Neuronal stem cell (in vitro differentiated cells): Measurements from ENCODE around the gene VWA1.
"Not testable (repeated sequence)": the region's sequence is repeated elsewhere in the genome, so short reads cannot be mapped to it uniquely, and the experiment has no call there.

Experiments
- DNase-seq: peaks from one replicate; pipeline ENCODE4 v3.0.0-alpha.2; 2013; ENCODE audit warnings: low spot score
- H2AFZ ChIP-seq: one replicate; pipeline ENCODE4 v1.6.1; 2013; ENCODE audit warnings: mild to moderate bottlenecking, low read length, inconsistent platforms
- H2AK5ac ChIP-seq: 2 replicates; pipeline ENCODE4 v1.6.1; 2013; ENCODE audit warnings: low read depth, mild to moderate bottlenecking, inconsistent platforms, low read length, moderate library complexity, mixed read lengths
- H2BK120ac ChIP-seq: 2 replicates; pipeline ENCODE4 v1.6.1; 2013; ENCODE audit warnings: low read depth, mild to moderate bottlenecking, inconsistent platforms, low read length, moderate library complexity, mixed read lengths
- H2BK12ac ChIP-seq: one replicate; pipeline ENCODE4 v1.6.1; 2013; ENCODE audit warnings: low read length, inconsistent platforms
- H2BK15ac ChIP-seq: 2 replicates; pipeline ENCODE4 v1.6.1; 2013; ENCODE audit warnings: mild to moderate bottlenecking, low read length, inconsistent platforms, mixed read lengths
- H2BK5ac ChIP-seq: one replicate; pipeline ENCODE4 v1.6.1; 2013; ENCODE audit warnings: inconsistent platforms, mild to moderate bottlenecking, low read length, moderate library complexity
- H3K14ac ChIP-seq: one replicate; pipeline ENCODE4 v1.6.1; 2013; ENCODE audit warnings: low read length, inconsistent platforms
- H3K18ac ChIP-seq: 2 replicates; pipeline ENCODE4 v1.6.1; 2013; ENCODE audit warnings: low read length, inconsistent platforms
- H3K23ac ChIP-seq: 2 replicates; pipeline ENCODE4 v1.6.1; 2013; ENCODE audit warnings: low read depth, mild to moderate bottlenecking, mixed read lengths, low read length, inconsistent platforms; ENCODE audit not compliant: poor library complexity
- H3K27ac ChIP-seq: replicated peaks from 3 replicates; pipeline ENCODE4 v1.5.1; 2013; ENCODE audit warnings: low read length, inconsistent platforms
- H3K27me3 ChIP-seq, 3 experiments: 2 replicates each; pipeline ENCODE4 v1.6.1; 2013; ENCODE audit warnings: low read length in 3 of 3, mild to moderate bottlenecking in 2 of 3, inconsistent platforms in 1 of 3, low read depth in 1 of 3, mixed read lengths in 1 of 3, moderate library complexity in 1 of 3; ENCODE audit not compliant: control insufficient read depth in 3 of 3, insufficient read depth in 3 of 3
- H3K36me3 ChIP-seq, 2 donors: replicated peaks in 1 of 2; 2 replicates each; pipeline ENCODE4 v1.6.1; 2013; ENCODE audit warnings: low read length in 2 of 2; ENCODE audit not compliant: control insufficient read depth in 2 of 2, insufficient read depth in 2 of 2
- H3K4ac ChIP-seq: 2 replicates; pipeline ENCODE4 v1.6.1; 2013; ENCODE audit warnings: inconsistent platforms, mild to moderate bottlenecking, low read length, moderate library complexity
- H3K4me1 ChIP-seq, 2 donors: 1 replicate in 1 of 2; 2 replicates in 1 of 2; pipeline ENCODE4 v1.6.1; 2013; ENCODE audit warnings: low read length in 2 of 2, low read depth in 1 of 2; ENCODE audit not compliant: control insufficient read depth in 2 of 2, insufficient read depth in 1 of 2
- H3K4me2 ChIP-seq: one replicate; pipeline ENCODE4 v1.6.1; 2013; ENCODE audit warnings: mild to moderate bottlenecking, low read length, inconsistent platforms; ENCODE audit not compliant: insufficient read depth, poor library complexity, severe bottlenecking
- H3K4me3 ChIP-seq, 2 donors: 2 replicates each; pipeline ENCODE4 v1.5.1; 2013; ENCODE audit warnings: low read length in 2 of 2, mild to moderate bottlenecking in 2 of 2, inconsistent platforms in 1 of 2, moderate library complexity in 1 of 2
- H3K79me1 ChIP-seq: one replicate; pipeline ENCODE4 v1.6.1; 2013; ENCODE audit warnings: low read depth, mild to moderate bottlenecking, inconsistent platforms, low read length, moderate library complexity
- H3K9ac ChIP-seq: one replicate; pipeline ENCODE4 v1.6.1; 2013; ENCODE audit warnings: mild to moderate bottlenecking, low read depth, low read length, inconsistent platforms; ENCODE audit not compliant: poor library complexity
- H3K9me3 ChIP-seq, 2 donors: replicated peaks in 1 of 2; 2 replicates each; pipeline versions ENCODE3 to v1.6.1; 2013; ENCODE audit warnings: low read length in 2 of 2, mild to moderate bottlenecking in 2 of 2, inconsistent platforms in 1 of 2, low read depth in 1 of 2, mixed read lengths in 1 of 2, moderate library complexity in 1 of 2; ENCODE audit not compliant: control insufficient read depth in 2 of 2, insufficient read depth in 1 of 2
- H4K8ac ChIP-seq: one replicate; pipeline ENCODE4 v1.6.1; 2013; ENCODE audit warnings: low read depth, mild to moderate bottlenecking, inconsistent platforms, low read length, moderate library complexity
- H4K91ac ChIP-seq: one replicate; pipeline ENCODE4 v1.6.1; 2013; ENCODE audit warnings: low read length, low read depth, mild to moderate bottlenecking, inconsistent platforms; ENCODE audit not compliant: poor library complexity
- WGBS, 2 donors: extraction: QIAGEN DNeasy Blood & Tissue Kit; methylation state at CpG; one replicate each; pipeline ENCODE4 v1.1.7; 2013; ENCODE audit warnings: missing lambda C conversion rate in 2 of 2, mixed read lengths in 1 of 2; ENCODE audit not compliant: insufficient read length in 2 of 2, insufficient replicate concordance in 1 of 2; ENCODE audit errors: extremely low coverage in 2 of 2; 5-methylcytosine and 5-hydroxymethylcytosine counted together

VWA1 gene

DNA sequence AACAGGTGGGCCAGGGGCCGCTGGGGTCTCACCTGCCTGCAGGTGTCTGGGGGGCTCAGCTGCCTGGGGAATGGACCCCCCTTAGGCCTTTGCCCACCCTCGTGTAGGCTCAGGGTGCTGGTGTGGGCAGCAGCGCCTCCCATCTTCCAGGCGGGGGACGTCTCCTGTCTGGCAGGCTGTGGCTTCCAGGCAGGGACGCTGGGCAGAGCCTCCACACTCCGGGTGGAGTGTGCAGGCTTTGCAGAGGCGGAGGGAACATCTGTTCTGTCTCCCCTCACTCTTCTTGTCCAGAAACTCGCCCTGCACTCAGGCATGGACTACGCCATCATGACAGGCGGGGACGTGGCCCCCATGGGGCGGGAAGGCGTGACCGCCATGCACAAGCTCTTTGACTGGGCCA, 20.4 kb downstream of the VWA1 start:
- not testable (repeated sequence) for H3K9ac ChIP-seq, H3K4me2 ChIP-seq, H3K23ac ChIP-seq, H3K36me3 ChIP-seq, H3K79me1 ChIP-seq, H2BK120ac ChIP-seq, H3K18ac ChIP-seq, H3K14ac ChIP-seq, H2AK5ac ChIP-seq, H4K8ac ChIP-seq, H3K4ac ChIP-seq, H3K9me3 ChIP-seq, H2BK12ac ChIP-seq, H3K27me3 ChIP-seq, DNase-seq, H3K4me1 ChIP-seq, H2BK5ac ChIP-seq, H3K27ac ChIP-seq, H2AFZ ChIP-seq, H3K4me3 ChIP-seq, H2BK15ac ChIP-seq
- peak overlapping the region; percentile 43 for H4K91ac ChIP-seq
- WGBS, 2 donors, result no CpG with 5 or more reads among the region's 15 CpGs

DNA sequence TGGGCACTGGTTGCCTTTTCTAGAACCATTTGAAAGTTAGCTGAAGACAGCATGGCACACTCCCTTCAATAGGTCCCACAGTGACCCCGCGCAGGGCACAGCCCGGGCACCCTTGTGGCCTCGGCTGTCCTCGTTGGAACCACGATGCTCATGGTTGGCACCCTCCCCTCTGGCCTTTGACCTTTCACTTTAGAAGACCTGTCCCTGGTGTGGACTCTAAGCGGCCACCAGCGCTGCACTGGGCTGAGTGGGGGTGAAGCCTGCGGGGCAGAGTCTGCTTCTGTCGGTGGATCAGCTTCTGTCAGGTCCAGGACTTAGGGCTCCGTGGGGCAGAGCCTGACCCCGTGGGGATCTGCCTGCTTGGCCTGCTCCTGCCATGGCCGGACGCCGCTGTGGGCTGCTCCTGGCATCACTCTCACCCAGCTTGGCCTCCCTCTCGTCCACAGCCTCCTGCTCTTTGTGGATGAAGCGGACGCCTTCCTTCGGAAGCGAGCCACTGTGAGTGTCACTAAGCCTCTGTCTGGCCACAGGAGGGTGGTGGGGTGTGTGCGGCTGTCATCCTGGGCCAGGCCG, 21.3 kb downstream of the VWA1 start:
- H2BK5ac ChIP-seq, H3K4me1 ChIP-seq, H3K9ac ChIP-seq, H2AFZ ChIP-seq, H2AK5ac ChIP-seq, H3K4me2 ChIP-seq, DNase-seq, H3K27me3 ChIP-seq, H3K27ac ChIP-seq, H3K23ac ChIP-seq, H4K91ac ChIP-seq, H2BK15ac ChIP-seq, H3K14ac ChIP-seq, H3K36me3 ChIP-seq, H3K4me3 ChIP-seq, H4K8ac ChIP-seq, H3K9me3 ChIP-seq, H2BK12ac ChIP-seq, H3K79me1 ChIP-seq, H2BK120ac ChIP-seq: not testable (repeated sequence)
- Histone ChIP-seq H3K18ac (peak overlapping the region; percentile 13), H3K4ac (peak overlapping the region; percentile 37)
- no CpG with 5 or more reads among the region's 22 CpGs for whole genome bisulfite sequencing, 2 donors

DNA sequence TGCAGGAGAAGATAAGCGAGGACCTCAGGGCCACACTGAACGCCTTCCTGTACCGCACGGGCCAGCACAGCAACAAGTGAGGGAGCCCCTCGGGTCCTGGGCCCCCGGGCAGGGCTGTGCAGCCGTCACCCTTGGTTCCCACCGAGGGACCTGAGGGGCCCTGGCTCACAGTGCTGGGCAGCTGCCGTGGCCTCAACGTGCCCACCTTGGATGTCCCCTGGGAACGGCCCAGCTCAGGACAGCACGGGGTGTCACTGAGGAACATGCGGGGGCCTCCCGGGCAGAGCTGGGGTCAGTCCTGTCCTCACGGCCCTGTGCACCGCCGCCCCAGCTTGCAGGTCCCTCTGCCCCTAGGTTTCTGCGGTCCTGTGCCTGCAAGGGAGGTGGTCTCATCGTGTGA, 23.7 kb downstream of the VWA1 start:
- H2AK5ac ChIP-seq, H2BK5ac ChIP-seq, H2BK120ac ChIP-seq, H3K4me1 ChIP-seq, H3K36me3 ChIP-seq, H4K91ac ChIP-seq, H3K79me1 ChIP-seq, H2BK15ac ChIP-seq, DNase-seq, H3K4me2 ChIP-seq, H3K27ac ChIP-seq, H3K4me3 ChIP-seq, H3K14ac ChIP-seq, H2AFZ ChIP-seq, H3K9me3 ChIP-seq, H3K18ac ChIP-seq, H4K8ac ChIP-seq, H3K4ac ChIP-seq, H3K23ac ChIP-seq, H3K27me3 ChIP-seq: not testable (repeated sequence)
- peak overlapping the region; percentile 58 for H2BK12ac ChIP-seq
- WGBS, 2 donors, result no CpG with 5 or more reads among the region's 19 CpGs
- H3K9ac ChIP-seq, result peak overlapping the region; percentile 60

DNA sequence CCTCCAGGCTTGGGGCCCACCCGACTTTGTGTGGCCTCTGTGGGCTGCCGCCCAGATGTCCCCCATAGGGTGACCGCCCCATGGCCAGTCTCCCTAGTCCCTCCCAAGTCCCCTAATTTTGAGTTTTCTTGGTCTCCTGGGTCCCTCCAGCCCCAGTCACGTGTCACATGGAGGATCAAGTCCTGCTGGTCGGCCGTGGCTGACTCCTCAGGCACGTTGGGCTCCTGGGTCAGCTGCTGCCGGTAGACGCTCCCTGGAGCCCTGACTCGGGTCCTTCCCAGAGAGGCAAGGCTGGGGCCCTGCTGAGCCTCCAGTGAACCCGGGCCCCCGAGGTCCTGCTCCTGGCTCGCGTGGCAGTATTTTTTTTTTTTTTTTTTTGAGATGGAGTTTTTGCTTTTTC, 24.2 kb downstream of the VWA1 start:
- not testable (repeated sequence) for H4K91ac ChIP-seq, H3K27me3 ChIP-seq, H3K9ac ChIP-seq, H3K36me3 ChIP-seq, H4K8ac ChIP-seq, H3K9me3 ChIP-seq, H2AK5ac ChIP-seq, H2BK12ac ChIP-seq, H2AFZ ChIP-seq, H3K18ac ChIP-seq, H2BK120ac ChIP-seq, DNase-seq, H3K4me1 ChIP-seq, H3K14ac ChIP-seq, H3K27ac ChIP-seq, H3K4ac ChIP-seq, H2BK15ac ChIP-seq, H3K23ac ChIP-seq, H3K4me2 ChIP-seq, H3K4me3 ChIP-seq, H2BK5ac ChIP-seq, H3K79me1 ChIP-seq
- WGBS, 2 donors, result no CpG with 5 or more reads among the region's 14 CpGs
